GM12891 (cell line): ENCODE results near the gene PELI1.

Source experiments
- DNase-seq: peaks from one replicate; pipeline ENCODE4 v3.0.0; 2011; ENCODE audit warnings: low spot score; ENCODE audit not compliant: insufficient read length
- FAIRE-seq: peaks from 2 replicates; lab custom pipeline; 2011; peaks lifted over from hg19 to GRCh38; lab: Jason Lieb, UNC
- PAX5 ChIP-seq: IDR thresholded peaks from 2 replicates; pipeline ENCODE4 v1.6.1; 2011; ENCODE audit warnings: low read length, moderate library complexity, mild to moderate bottlenecking; ENCODE audit not compliant: insufficient read depth, severe bottlenecking
- POLR2A ChIP-seq: IDR thresholded peaks from 2 replicates; pipeline ENCODE4 v1.6.1; 2011; ENCODE audit warnings: low read depth, low read length, control low read depth
- POLR2AphosphoS5 ChIP-seq: IDR thresholded peaks from 2 replicates; pipeline ENCODE4 v1.6.1; 2011; ENCODE audit warnings: low read depth, low read length, control low read depth
- POU2F2 ChIP-seq: IDR thresholded peaks from 2 replicates; pipeline ENCODE4 v1.6.1; 2011; ENCODE audit warnings: low read depth, mild to moderate bottlenecking, control low read depth, low read length, moderate library complexity
- SPI1 ChIP-seq: IDR thresholded peaks from 2 replicates; pipeline ENCODE4 v1.6.1; 2011; ENCODE audit warnings: low read depth, low read length, control low read depth
- TAF1 ChIP-seq: IDR thresholded peaks from 2 replicates; pipeline ENCODE4 v1.6.1; 2011; ENCODE audit warnings: low read depth, low read length, control low read depth

The PELI1 gene

DNA sequence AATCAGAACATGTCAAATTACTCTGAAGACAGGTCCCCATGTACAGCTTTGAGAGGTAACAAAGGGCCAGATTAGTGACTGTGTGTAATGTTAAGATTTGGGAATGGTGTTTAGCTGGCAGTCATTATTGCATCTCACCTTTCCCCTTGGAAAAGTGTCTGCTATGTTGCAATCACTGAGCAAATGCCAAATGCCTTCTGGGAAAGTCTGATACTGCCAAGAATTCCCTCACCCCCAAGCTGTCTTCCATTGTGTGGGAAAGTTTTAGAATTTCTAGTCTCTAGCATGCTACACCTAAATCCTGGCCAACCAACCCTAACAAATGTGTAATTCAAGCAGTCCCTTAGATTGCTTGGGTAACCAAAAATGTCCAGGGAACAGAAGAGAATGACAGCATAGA is 13.6 kb upstream of the PELI1 start:
- FAIRE-seq, result no peak
- DNase-seq, result no peak
- no peak for TF ChIP-seq POLR2A
- no peak for TF ChIP-seq PAX5
- TF ChIP-seq POU2F2, result no peak
- TF ChIP-seq POLR2AphosphoS5, result no peak
- TF ChIP-seq TAF1, result no peak

DNA sequence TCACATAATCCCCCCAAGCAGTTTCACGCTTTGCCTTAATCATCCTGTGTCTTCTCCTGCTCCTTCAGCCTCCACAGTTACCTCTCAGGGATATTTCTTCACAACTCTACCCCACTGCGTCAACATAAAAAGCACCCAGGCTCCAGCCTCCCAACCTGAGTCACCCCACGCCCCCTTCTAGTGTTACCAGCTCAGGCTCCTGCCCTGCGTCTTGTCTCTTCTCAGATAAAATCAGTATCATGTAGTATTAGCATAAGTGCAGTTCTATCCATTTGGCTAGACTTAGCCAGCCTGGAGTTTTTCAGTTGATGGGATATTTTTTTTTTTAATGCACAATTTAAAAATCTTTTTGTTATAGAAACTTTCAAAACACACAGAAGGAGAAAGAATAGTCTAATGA is 9.6 kb upstream of the PELI1 start:
- no peak for FAIRE-seq
- TF ChIP-seq PAX5, result no peak
- no peak for TF ChIP-seq POLR2AphosphoS5
- TF ChIP-seq SPI1, result no peak
- TF ChIP-seq POLR2A, result no peak
- TF ChIP-seq POU2F2, result no peak
- TF ChIP-seq TAF1, result no peak
- DNase-seq, result no peak

DNA sequence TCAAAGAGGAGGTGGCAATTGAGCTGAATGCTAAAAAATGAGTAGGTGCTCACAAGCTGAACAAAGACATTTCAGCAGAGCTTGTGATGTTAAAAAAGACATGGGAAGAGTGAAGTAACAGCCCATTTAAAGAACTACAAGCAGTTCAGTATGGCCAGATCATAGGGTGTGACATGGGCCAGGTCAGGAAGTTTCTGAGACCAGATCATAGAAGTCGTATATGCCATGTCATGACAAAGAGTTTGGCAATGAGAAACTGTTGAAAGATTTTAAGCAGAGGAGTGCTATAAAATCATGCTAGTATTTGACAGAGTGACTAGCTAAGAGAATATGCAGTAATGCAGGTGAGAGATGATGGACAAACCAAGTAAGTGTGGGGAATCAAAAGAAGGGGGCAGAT is 7.3 kb upstream of the PELI1 start:
- FAIRE-seq (no peak), DNase-seq (no peak)
- TF ChIP-seq POLR2AphosphoS5 (no peak), SPI1 (no peak), POLR2A (no peak), TAF1 (no peak), POU2F2 (no peak)

DNA sequence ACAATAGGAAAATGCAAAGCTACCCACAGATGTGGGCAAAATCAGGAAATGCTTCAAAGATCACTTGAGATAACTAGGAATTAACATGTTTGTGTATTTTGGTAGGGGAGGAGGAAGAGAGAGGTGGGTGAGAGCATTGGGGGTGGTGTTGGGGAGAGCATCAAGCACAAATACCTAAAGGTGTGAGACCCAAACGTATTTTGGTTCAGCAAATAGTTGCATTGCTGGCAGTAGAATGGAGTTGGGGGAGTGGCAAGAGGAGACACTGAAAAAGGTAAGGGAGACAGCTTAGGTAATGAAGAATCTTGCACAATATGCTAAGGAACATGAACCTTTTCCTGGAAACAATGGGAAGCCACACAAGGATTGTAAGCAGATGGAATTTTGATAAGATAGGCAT is 1.5 kb upstream of the PELI1 start:
- TF ChIP-seq SPI1 (no peak), TAF1 (no peak), PAX5 (no peak), POU2F2 (no peak), POLR2AphosphoS5 (no peak), POLR2A (no peak)
- DNase-seq, result no peak
- no peak for FAIRE-seq

DNA sequence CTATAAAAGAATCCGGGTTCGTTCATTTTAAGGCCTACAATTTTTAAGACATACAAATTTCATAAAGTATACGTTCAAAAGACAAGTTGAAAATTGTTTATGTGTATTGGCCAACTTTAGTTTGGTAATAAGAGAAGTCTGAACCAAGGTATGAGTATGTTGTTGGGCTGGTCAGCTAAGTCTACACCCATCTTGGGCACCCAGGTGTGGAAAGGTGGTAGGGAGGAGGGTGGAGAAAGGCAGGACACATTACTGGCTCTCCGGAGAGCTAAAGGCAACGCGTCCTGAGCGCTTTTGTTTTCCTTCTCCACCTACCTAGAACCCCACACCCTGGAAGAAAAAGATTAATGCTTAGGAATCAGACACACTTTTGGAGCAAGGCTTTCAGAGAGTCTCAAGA is 899 bp upstream of the PELI1 start:
- FAIRE-seq (no peak), DNase-seq (no peak)
- TF ChIP-seq POU2F2, result no peak
- TF ChIP-seq PAX5, result no peak
- no peak for TF ChIP-seq POLR2AphosphoS5
- TF ChIP-seq TAF1, result no peak
- TF ChIP-seq POLR2A, result no peak

DNA sequence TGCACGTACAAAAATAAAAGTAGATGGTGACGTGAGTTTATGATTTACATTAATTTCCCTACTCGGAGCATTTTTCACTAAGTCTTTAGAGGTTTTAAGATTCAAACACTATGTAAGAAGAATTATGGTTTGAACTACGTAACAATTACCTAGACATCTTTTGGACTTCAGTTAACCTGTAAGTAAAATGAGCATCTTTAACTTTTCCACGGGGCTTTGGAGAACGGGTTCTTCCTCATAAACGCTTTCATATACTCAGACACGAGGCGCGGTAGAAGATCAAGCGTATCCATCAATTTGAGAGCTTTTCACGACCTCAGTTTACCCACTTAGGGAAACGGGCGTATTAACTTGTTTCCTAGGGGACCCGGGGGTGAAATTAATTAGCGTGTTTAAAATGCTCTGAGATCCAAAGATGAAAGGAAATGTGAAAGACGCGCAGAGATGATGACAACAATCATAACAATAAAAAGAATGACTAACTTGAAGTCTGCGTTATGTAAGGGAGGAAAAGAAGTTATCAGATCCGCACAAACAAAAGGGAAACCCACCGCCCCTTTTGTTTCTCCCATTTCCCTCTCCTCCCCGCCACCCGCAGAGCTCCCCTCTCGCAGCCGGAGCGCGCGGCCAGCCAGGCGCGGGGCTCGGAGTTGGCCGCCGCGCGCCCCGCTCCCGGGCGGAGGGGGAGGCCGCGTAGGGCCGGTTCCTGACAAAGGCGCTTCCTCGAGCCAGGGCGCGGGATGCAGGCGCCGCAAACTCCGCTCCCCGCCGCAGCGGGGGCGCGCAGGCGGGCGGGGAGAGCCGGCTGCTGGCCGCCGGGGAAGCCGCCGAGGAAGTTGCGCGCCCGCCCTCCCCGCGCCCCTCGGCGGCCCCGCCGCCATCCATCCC is 807 bp downstream of the PELI1 start:
- peak; percentile 12 for DNase-seq
- FAIRE-seq, result peak; percentile 55
- TF ChIP-seq POLR2AphosphoS5 (no peak), TAF1 (no peak), SPI1 (no peak), POLR2A (no peak), POU2F2 (no peak), PAX5 (no peak)

DNA sequence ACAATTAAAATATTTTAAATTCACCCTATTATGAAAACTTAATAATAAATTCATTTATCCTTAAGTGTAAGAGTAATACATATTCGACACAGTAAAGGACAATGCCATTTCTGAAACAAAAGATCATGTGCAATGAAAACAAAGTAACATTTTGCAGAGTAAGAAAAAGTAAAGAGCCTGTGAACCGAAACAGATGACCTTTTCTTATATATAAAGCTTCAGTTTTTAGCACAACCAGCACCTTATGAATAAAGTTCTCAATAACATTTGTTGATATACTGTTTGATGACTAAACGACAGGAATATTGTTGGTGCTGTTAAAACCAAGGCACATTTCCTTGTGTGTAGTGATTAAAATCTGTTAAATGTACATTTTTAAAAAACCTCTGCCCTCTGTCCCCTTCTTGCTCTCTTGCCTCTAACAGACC is 1.5 kb downstream of the PELI1 start:
- DNase-seq (no peak), FAIRE-seq (no peak)
- TF ChIP-seq TAF1, result no peak
- TF ChIP-seq POLR2AphosphoS5, result no peak
- no peak for TF ChIP-seq POU2F2
- TF ChIP-seq SPI1, result no peak
- no peak for TF ChIP-seq POLR2A
- no peak for TF ChIP-seq PAX5

DNA sequence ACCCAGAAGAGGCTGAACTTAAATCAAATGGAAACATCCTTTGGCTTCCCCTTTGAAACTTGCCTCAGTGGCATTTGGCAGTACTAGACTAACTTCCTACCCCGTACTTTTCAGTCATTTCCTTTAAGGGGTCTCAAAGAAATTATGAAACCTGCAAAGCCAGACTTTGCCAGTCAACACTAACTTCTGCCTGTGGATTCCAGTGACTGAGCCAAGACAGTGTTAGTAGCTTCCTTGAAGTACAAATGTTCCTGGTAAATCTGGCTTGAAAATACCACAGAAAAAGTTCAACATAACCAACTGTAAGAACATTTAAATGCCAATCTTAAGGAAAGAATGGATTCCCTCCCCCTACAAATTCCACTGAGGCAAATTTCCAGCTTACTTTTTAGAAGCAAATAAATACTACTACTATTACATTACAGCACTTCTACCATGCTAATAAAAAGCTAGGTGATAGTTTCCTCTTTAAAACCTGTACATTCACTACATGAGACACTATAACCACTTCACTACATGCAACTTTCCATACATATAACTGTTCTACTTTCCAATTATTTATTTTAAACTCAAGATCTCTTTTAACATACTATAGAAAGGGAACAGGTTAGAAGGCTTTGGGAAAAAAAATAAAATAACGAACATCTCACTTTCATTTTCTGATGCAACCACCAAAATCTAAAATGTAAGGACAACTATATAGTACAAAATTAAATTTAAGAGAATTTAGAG is 2.4 kb downstream of the PELI1 start:
- no peak for TF ChIP-seq PAX5
- TF ChIP-seq POLR2A, result no peak
- TF ChIP-seq POLR2AphosphoS5, result no peak
- no peak for TF ChIP-seq SPI1
- no peak for TF ChIP-seq POU2F2
- TF ChIP-seq TAF1, result no peak
- FAIRE-seq (peak; percentile 26), DNase-seq (no peak)

DNA sequence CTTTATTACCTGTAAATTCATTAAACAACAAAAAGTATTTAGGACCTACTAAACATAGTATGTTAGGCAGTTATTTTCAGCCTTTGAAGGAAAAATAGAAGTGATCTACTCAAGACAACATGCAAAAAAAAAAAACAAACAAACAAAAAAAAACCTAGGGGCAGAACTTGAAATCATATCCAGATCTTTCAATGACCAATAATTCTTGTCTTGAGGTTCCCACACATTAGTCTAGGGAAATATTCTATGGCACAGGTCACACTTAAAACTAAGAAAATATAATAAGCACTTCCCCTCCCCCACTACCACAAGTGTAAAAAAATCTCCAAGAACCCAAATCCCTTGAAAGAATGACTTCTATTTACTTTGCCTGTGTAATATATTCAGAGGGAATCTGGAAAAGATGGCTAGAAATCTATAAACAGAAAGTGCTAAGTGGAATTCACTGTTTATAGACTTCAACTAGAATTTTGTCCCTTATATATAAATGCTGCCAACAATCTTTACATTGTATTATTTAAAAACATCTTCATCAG is 3.5 kb downstream of the PELI1 start:
- no peak for TF ChIP-seq POU2F2
- no peak for TF ChIP-seq TAF1
- TF ChIP-seq POLR2A, result no peak
- TF ChIP-seq PAX5, result no peak
- TF ChIP-seq SPI1, result no peak
- no peak for TF ChIP-seq POLR2AphosphoS5
- no peak for FAIRE-seq
- no peak for DNase-seq

DNA sequence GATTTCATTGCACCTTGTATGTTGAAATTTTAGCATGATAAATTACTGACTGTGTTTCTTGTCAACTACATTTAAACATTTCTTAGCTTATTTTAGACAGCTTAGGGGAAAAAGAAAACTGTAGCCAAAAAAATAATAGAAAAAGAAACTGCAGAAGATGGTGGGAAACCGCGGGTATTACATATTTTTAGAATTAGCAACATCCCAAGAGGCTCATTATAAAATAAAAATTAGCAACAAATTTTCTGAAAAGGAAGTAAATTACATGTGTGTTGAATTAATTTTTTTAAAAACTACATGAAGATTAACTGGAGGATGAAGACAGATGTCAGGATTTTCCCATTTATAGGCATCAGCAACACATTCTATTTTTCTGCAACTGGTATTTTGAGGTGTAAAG is 4.3 kb downstream of the PELI1 start:
- no peak for FAIRE-seq
- DNase-seq, result no peak
- TF ChIP-seq POLR2AphosphoS5 (no peak), POU2F2 (no peak), PAX5 (no peak), TAF1 (no peak), SPI1 (no peak), POLR2A (no peak)

DNA sequence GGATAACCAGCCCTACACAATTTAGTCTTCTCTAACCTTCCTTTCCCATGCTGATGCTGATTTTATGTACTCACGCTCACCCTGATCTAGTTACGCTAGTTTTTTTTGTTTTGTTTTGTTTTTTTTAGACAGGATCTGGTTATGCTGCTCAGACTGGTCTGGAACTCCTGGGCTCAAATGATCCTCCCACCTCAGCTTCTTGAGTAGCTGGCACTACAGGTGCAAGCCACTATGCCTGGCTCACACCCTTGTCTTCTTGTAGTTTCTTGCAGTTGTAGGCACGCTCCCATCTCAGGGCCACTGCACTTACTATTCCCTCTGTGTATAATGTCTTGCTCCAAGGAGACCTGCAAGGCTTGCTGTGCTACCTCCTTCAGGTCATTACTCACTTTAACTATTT is 6.2 kb downstream of the PELI1 start:
- FAIRE-seq, result peak; percentile 75
- TF ChIP-seq PAX5 (no peak), SPI1 (no peak), POU2F2 (no peak), POLR2A (no peak), TAF1 (no peak), POLR2AphosphoS5 (no peak)
- no peak for DNase-seq
